HepG2 (cell line): Measurements from ENCODE around the gene FGFR3. TPM values are rescaled to one million over a fixed set of nuclear protein-coding genes. Genes with fewer than 3 reads are reported as not detected.
A peak's percentile ranks its signal among the peaks of the same experiment; 100 is the strongest.

Experiments
- AGO1 ChIP-seq: fragments of 200-400 bp; formaldehyde crosslinking; IDR thresholded peaks from 2 replicates; pipeline ENCODE4 v1.6.1; 2017; ENCODE audit warnings: mild to moderate bottlenecking, low read depth, low read length, moderate library complexity; ENCODE audit not compliant: poor library complexity, severe bottlenecking
- BCL6 ChIP-seq: IDR thresholded peaks from 2 replicates; pipeline ENCODE4 v1.6.1; 2016; ENCODE audit warnings: missing genetic modification reagents, missing compliant biosample characterization
- DBP ChIP-seq: sonication (generic); formaldehyde crosslinking; IDR thresholded peaks from 2 replicates; pipeline ENCODE4 v1.4.0; 2020; ENCODE audit warnings: missing genetic modification reagents; ENCODE audit errors: not compliant biosample characterization
- FUBP1 ChIP-seq: sonication (generic); formaldehyde crosslinking; IDR thresholded peaks from 2 replicates; pipeline ENCODE4 v1.5.1; 2020; ENCODE audit warnings: missing genetic modification reagents, mild to moderate bottlenecking, borderline replicate concordance
- HBP1 ChIP-seq: IDR thresholded peaks from 2 replicates; pipeline ENCODE4 v1.6.1; 2016; ENCODE audit warnings: low read depth, control low read depth
- HDAC2 ChIP-seq: sonication (generic); formaldehyde crosslinking; IDR thresholded peaks from 2 replicates; pipeline ENCODE4 v1.4.0; 2020; ENCODE audit warnings: missing genetic modification reagents
- KDM6A ChIP-seq: IDR thresholded peaks from 2 replicates; pipeline ENCODE4 v1.6.1; 2016; ENCODE audit warnings: low read depth
- MTERF4 ChIP-seq: sonication (generic); formaldehyde crosslinking; IDR thresholded peaks from 2 replicates; pipeline ENCODE4 v1.8.0; 2023; ENCODE audit warnings: mild to moderate bottlenecking, missing genetic modification reagents
- SP1 ChIP-seq, 2 experiments: fragments of 450-650 bp in 1 of 2; sonication (generic) in 1 of 2; formaldehyde crosslinking in 1 of 2; IDR thresholded peaks; 2 replicates each; pipeline versions ENCODE4 v1.4.0 to v1.6.1; 2016 to 2020; ENCODE audit warnings: missing genetic modification reagents in 1 of 2
- TEF ChIP-seq: sonication (generic); formaldehyde crosslinking; IDR thresholded peaks from 2 replicates; pipeline ENCODE4 v1.5.0; 2020; ENCODE audit warnings: missing genetic modification reagents
- ZBTB25 ChIP-seq: IDR thresholded peaks from 2 replicates; pipeline ENCODE4 v1.6.1; 2018; ENCODE audit warnings: missing genetic modification reagents
- ZFP36L2 ChIP-seq: sonication (generic); formaldehyde crosslinking; IDR thresholded peaks from 2 replicates; pipeline ENCODE4 v1.4.0; 2020; ENCODE audit warnings: missing genetic modification reagents
- ZFYVE20 ChIP-seq: sonication (generic); formaldehyde crosslinking; IDR thresholded peaks from 2 replicates; pipeline ENCODE4 v1.8.0; 2023; ENCODE audit warnings: low read depth, mild to moderate bottlenecking, moderate library complexity, missing genetic modification reagents, borderline replicate concordance
- ZMAT5 ChIP-seq: sonication (generic); formaldehyde crosslinking; IDR thresholded peaks from 2 replicates; pipeline ENCODE4 v1.5.0; 2020; ENCODE audit warnings: mild to moderate bottlenecking, low read depth, missing genetic modification reagents, borderline replicate concordance
- ZNF276 ChIP-seq: sonication (generic); formaldehyde crosslinking; IDR thresholded peaks from 2 replicates; pipeline ENCODE4 v1.4.0; 2020; ENCODE audit warnings: mild to moderate bottlenecking, low read depth, missing genetic modification reagents
- ZNF605 ChIP-seq: sonication (generic); formaldehyde crosslinking; IDR thresholded peaks from 2 replicates; pipeline ENCODE4 v1.8.0; 2022; ENCODE audit warnings: mild to moderate bottlenecking, missing genetic modification reagents
- polyA plus RNA-seq, 8 experiments: library from polyadenylated mRNA; depleted of rRNA in 3 of 8; stranded (reverse) in 7 of 8; unstranded in 1 of 8; fragments of >200 nt; fragmentation: Illumina TruSeq in 4 of 8; extraction: Trizol in 4 of 8; gene quantifications; 2 replicates each; pipeline versions ENCODE4 v1.2.1 to v1.2.3, GENCODE V29; 2011 to 2016; ENCODE audit warnings: low read depth in 4 of 8, missing spikeins in 1 of 8, mixed read lengths in 1 of 8; ENCODE audit not compliant: insufficient read depth in 1 of 8
- total RNA-seq, 5 experiments: library from RNA; depleted of rRNA; stranded (reverse); fragments of >200 nt; fragmentation: Illumina TruSeq; extraction: Trizol; gene quantifications; 2 replicates each; pipeline ENCODE4 v1.2.3, GENCODE V29; 2016; ENCODE audit warnings: low read depth in 1 of 5

Gene FGFR3
- total and polyA plus RNA-seq, 2 of the 13 experiments (the other 11 are each of a cell fraction or from before 2014, with no cell fraction given): 103 to 109 TPM

GRCh38 chr4:1802151-1802715, 9.1 kb downstream of the FGFR3 start (continued):
- no peak for TF ChIP-seq MTERF4
- TF ChIP-seq ZFYVE20: no peak
- peak; percentile 80 for TF ChIP-seq HDAC2 (CRISPR knock-in tag)
- TF ChIP-seq DBP (CRISPR knock-in tag): no peak
- TF ChIP-seq AGO1: no peak
- no peak for TF ChIP-seq SP1 (IDR thresholded peaks at IDR 0.05)
- no peak for TF ChIP-seq SP1 (CRISPR knock-in tag; IDR thresholded peaks at IDR 0.05)
- peak; percentile 29; the same call in 1 of the 2 replicates for TF ChIP-seq BCL6 (CRISPR knock-in tag)
- TF ChIP-seq ZNF276 (CRISPR knock-in tag): peak; percentile 44; the same call in 1 of the 2 replicates
- TF ChIP-seq FUBP1: no peak
- TF ChIP-seq KDM6A (CRISPR knock-in tag): no peak; the same call in 1 of the 2 replicates
- no peak for TF ChIP-seq TEF (CRISPR knock-in tag)
- no peak for TF ChIP-seq ZFP36L2 (CRISPR knock-in tag)
- peak; percentile 52; the same call in 1 of the 2 replicates for TF ChIP-seq ZNF605 (CRISPR knock-in tag)
- no peak for TF ChIP-seq ZMAT5 (CRISPR knock-in tag)
- no peak for TF ChIP-seq ZBTB25 (CRISPR knock-in tag)
- TF ChIP-seq HBP1 (CRISPR knock-in tag): no peak
